HG02852 (cell line): Measurements from ENCODE around the gene DDX49.

Experiments
- ATAC-seq: cut with Tn5 transposase; IDR thresholded peaks from one replicate; pipeline ENCODE4 v1.9.1; 2021; ENCODE audit warnings: mild to moderate bottlenecking, moderate library complexity; ENCODE audit not compliant: unreplicated experiment

DDX49 gene

DNA sequence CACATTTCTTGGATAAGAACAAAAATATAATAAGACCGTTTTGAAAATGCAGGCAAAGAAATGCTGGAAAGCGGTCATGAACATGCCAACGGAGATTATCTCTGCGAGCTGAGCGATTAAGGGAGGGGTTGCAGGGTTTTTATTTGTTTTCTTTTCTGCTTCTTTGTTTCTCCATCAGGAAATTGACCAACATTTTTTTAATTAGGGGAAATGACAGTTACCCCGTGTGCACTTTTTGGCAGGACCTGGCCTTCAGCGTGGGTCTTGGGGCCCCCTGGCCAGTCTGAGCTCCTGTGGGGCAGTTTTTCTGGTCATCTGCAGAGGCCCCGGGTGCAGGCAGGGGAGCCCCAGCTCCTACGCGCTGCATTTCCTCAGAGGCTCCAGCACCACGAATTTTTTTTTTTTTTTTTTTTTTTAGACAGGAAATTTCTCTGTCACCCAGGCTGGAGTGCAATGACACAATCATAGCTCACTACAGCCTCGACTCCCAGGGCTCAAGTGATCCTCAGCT is 52.8 kb downstream of the DDX49 start:
- no peak for ATAC-seq

DNA sequence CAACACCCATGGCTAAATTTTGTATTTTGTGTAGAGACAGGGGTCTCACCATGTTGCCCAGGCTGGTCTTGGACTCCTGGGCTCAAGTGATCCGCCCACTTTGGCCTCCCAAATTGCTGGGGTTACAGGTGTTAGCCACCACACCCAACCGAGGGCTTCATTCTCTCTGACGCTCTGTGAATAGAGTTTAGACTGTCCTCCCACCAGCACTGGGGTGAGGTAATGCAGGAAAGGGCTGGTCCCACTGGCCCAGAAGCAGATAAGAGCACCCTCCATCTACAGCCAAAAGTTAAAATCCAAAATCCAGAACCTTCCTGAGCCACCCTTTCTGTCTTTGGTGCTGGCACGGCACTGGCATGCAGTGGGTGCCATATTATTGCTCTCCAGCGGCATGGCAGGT is 53.3 kb downstream of the DDX49 start:
- ATAC-seq, result no peak

DNA sequence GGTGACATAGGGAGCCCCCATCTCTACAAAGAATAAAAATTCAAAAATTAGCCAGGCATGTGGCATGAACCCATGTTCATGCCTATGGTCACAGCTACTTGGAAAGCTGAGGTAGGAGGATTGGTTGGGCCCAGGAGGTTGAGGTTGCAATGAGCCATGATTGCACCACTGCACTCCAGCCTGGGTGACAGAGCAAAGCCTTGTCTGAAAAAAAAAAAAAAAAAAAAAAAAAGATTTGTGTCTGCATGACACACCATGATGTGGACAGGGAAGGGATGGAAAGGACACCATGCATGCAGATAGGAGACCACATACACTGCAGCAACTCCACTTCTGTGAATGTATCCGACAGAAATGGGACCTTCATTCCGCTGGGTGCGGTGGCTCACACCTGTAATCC is 55.5 kb downstream of the DDX49 start:
- ATAC-seq, result no peak

DNA sequence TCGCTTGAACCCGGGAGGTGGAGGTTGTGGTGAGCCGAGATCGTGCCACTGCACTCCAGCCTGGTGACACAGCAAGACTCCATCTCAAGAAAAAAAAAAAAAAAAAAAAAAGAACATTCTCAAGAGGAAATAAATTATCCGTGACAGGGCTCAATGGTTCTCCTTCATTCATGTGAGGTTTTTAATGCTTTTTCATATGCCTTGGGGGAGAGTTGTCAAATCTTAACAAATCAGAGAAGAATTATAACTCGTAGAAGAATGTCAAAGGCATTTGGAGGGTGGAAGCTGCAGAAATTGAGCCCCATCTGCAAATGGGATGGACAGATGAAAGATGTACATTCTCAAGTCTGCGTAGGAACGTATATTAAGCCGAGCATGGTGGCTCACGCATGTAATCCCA is 56.4 kb downstream of the DDX49 start:
- ATAC-seq, result no peak
